Measurements from ENCODE around the gene CCP110.

Gene CCP110

GRCh38 chr16:19523559-19524355, at the start of gene CCP110:
Gene CCP110, plus strand, starts transcription at chr16:19523942. Its CDS starts 3,940 bp downstream, at chr16:19527882.
- DNase-seq: peak; percentile 99

DNA sequence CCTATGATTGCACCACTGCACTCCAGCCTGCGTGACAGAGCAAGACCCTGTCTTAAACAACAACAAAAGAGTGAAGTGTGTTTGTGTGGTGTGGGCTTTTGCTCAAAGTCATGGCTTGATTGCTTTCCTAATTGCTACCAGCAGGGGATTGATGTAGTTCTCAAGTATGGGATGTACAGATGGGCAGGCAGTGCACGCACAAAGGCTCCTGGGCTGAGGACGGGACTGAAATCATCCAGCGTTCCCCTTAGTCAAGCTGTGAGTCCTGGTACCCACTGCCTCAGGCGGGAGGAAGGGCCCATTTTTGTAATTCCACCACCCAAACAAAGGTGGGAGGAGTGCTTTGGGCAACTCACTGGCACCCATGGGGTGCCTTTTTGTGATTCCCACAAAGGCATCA, 49.1 kb upstream of the CCP110 start:
- peak; percentile 34 for DNase-seq

DNA sequence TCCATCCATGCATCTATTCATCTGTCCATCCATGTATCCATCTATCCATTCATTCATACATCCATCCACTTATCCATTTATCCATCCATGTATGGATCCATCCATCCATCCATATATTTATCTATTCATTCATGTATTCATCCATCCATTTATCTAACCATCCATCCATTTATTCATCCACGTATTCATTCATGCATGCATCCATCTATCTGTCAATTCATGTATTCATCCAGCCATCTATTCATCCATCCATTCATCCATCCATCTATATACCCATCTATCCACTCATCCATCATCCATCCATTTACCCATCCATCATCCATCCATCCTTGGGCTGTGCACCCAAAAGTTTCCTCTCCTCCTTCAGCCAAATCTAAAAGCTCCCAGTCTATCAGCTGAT, 45.2 kb upstream of the CCP110 start:
- no peak for DNase-seq

GRCh38 chr16:19479302-19479721, 44.4 kb upstream of the CCP110 start:
- no peak for DNase-seq

DNA sequence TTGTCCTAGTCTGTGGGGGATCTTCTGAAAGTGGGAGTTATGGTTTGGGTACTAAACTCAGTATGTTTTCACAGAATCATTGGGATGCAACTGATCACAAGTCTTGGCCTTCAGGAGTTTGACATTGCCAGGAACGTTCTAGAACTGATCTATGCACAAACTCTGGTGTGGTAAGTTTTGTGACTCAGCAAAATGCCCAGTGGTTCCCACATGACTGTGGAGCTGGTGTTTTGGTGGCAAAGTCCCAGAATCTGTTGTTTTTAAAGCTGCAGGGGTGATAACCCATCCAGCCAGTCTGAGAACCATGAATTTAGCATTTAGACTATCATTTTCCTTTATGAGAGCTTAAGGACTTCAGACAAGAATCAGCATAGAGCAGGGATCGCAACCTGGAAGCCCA, 42.4 kb upstream of the CCP110 start:
- DNase-seq: no peak

DNA sequence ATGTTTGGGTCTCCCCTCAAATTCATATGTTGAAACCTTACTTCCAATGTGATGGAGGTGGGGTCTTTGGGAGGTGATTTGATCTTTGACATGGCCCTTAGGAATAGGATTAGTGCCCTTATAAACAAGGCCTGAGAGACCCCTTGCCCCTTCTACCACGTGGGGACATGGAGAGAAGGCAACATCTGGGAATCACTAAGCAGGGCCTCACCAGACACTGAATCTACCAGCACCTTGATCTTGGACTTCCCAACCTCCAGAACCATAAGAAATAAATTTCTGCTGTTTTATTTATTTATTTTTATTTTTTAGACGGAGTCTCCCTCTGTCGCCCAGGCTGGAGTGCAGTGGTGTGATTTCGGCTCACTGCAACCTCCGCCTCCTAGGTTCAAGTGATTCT, 42.0 kb upstream of the CCP110 start:
- no peak for DNase-seq

DNA sequence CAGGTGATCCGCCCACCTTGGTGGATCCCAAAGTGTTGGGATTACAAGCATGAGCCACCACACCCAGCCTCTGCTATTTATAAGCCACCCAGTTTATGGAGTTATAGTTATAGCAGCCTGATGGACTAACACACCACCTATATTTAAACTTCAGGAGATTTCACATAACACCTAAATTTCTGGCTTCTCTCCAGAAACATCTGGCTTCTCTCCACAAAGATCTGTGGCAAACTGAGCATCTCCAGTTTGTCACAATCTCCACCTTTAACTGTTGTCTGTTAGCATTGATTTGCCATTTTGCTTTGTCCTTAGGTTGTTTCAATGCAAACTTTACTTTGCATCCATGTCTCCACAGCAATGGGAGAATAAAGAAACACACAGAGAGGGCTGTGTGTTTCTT, 41.5 kb upstream of the CCP110 start:
- no peak for DNase-seq

- no peak for DNase-seq
These were observed 39.6 kb upstream of the CCP110 start for GRCh38 chr16:19484096-19484495.

DNA sequence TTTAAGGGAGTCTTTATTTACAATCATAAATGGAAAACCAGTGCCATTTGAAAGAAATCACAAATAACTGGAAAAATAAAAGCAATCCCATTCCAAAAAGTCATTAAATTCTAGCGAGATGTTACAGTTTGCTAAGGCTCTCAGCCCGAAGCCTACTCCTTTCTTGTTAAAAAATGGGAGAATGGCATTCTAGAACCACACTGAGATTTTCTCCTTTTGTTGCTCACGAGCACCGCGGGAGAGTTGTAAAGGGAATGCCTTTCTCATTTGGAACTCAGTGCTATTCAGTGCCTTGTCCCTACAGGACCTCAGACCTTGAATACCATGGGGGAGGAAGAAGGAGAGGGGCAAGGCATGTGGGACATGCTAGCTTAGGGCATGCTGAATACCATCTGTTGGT, 38.1 kb upstream of the CCP110 start:
- no peak for DNase-seq

DNA sequence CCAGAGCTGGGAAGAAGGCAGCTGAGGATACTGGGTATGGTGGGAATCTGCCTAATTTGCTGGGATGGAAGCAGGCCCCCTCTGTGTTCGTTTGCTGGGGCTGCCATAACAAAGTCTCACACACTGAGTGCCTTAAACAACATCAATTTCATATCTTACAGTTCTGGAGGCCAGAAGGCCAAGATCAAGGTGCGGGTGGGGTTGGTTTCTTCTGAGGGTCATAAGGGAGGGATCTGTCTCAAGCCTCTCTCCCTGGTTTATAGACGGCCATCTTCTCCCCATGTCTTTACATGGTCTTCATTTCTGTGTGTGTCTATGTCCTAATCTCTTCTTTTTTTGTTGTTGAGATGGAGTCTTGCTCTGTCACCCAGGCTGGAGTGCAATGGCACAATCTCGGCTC, 37.7 kb upstream of the CCP110 start:
- DNase-seq: no peak

DNA sequence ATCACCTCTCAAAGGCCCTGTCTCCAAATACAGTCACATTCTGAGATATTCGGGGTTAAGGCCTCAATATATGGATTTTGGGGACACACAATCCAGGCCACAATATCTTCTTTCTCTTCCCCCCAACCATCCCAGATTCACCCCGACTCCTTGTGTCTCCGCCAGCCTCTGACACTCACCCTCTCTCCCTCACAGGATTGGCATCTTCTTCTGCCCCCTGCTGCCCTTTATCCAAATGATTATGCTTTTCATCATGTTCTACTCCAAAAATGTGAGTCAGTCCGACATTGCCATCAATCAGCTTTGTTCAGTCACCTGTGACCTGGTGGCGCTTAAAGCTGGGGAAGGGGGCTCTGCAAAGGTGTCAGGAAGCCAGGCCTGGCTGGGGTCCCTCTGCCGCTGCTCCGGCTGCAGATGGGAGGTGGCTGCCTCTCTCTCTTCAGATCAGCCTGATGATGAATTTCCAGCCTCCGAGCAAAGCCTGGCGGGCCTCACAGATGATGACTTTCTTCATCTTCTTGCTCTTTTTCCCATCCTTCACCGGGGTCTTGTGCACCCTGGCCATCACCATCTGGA, 36.9 kb upstream of the CCP110 start:
- DNase-seq: no peak

DNA sequence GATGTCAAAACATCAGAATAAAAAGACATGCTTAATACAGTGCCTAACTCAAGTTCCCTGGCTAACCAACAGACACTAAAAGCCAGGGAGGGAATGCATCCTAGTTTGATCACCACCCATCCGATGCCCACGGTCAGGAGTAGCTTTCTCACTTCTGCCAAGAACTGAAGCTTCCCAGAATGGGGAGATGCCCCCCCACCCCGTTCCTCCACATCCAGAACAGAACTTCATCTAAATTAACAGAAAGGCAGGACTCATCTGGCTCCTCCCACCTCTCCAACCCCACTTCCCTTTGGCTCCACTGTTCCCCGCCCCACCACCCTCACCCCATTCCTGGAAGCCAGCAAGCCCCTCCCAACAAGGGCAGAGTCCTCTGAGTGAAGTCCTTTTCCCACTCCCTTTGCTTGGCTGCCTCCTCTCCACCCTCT, 35.5 kb upstream of the CCP110 start:
- DNase-seq: no peak

- no peak for DNase-seq
These were observed 33.1 kb upstream of the CCP110 start for GRCh38 chr16:19490619-19491018.

GRCh38 chr16:19497176-19497575, 26.6 kb upstream of the CCP110 start:
- DNase-seq: no peak

GRCh38 chr16:19499006-19499405, 24.7 kb upstream of the CCP110 start:
- no peak for DNase-seq

DNA sequence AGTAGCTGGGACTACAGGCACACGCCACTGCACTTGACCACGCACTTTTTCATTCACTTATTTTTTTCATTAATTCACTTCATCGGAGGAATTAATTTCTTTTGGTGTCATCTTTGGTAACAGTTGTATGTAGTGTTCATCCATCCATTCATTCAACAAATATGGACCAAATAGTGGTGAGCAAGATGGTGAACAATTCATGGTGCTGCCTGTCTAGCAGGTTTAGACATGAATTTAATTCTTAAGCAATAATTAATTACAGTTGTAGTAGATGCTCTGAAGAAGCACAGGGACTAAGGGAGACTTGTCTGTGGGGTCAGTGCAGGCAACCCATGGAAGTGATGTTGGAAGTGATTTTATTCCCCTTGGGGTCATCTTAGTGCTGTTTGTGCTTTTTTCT, 24.3 kb upstream of the CCP110 start:
- no peak for DNase-seq

DNA sequence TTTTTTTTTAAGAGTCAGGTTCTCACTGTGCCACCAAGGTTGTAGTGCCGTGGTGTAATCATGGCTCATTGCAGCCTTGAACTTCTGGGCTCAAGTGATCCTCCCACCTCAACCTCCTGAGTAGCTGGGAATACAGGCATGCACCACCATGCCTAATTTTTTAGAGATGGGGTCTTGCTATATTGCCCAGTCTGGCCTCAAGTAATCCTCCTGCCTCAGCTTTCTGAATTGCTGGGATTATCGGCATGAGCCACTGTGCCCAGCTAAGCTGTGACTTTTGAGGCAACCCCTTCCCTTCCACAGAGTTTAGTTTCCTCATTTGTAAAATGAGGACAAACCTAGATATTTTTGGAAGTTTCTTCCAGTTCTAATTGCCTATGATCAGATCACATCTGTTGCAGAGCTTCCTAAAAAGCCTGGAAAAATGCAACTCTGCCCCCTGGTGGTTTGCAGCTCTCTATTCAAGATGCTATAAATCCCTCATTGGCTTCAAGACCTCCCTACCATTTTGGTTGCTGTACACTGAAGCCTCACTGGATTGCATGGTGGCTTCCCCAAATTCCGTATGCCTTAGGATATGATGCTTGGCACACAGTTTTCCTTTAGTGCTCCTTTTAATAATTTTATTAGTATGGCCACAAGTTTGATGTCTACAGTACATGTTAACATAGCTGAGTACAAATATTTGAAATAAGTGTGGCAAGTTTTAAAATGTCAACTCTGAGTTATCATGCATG, 21.2 kb upstream of the CCP110 start:
- DNase-seq: peak; percentile 85

DNA sequence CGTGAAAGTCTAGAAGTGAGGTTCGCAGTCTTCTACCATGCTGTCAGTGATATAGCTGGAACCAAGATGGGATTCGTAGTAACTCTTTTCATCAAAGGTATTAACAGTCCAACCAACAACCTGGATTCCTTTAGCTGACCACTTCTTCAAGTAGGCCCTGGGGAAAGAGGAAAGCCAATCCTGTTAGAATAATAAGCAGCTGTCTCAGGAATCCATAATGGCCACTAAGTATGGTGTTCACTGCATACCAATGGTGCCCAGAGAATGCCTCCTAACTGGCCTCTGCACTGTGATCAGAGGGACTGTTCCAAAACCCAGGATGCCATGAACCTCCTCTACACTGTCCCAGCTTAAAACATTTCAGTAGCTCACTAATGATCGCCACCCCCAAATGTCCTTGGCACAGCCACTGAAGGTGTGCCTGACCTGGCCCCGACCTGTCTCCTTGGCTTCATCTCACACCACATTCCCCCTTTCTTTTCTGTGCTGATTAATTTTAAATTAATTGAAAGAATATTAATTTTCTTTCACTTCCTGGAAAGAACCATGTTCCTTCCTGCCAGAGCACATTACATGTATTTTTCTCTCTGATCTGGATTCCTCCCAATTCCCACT, 20.2 kb upstream of the CCP110 start:
- DNase-seq: no peak

GRCh38 chr16:19505600-19506303, 18.0 kb upstream of the CCP110 start:
- DNase-seq: no peak

- no peak for DNase-seq
These were observed 16.8 kb upstream of the CCP110 start for GRCh38 chr16:19506965-19507364.

- no peak for DNase-seq
These were observed 15.9 kb upstream of the CCP110 start for GRCh38 chr16:19507867-19508266.

DNA sequence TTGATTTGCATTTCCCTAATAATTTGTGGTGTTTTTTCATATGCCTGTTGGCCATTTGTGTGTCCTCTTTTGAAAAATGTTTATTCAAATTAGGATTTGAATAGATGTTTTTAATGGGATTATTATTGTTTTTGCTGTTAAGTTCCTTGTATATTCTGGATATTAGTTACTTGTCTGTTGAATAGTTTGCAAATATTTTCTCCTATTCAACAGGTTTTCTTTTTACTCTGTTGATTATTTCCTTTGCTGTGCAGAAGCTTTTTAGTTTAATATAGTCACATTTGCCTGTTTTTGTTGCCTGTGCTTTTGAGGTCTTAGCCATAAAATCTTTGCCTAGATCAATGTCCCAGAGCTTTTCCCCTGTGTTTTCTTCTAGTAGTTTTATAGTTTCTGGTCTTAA, 11.4 kb upstream of the CCP110 start:
- DNase-seq: no peak
